GM19397 (cell line): ENCODE data around the gene TMEM51.

Experiments used
- ATAC-seq: cut with Tn5 transposase; IDR thresholded peaks from one replicate; pipeline ENCODE4 v1.9.1; 2021; ENCODE audit warnings: mild to moderate bottlenecking, moderate library complexity; ENCODE audit not compliant: unreplicated experiment

The TMEM51 gene

DNA sequence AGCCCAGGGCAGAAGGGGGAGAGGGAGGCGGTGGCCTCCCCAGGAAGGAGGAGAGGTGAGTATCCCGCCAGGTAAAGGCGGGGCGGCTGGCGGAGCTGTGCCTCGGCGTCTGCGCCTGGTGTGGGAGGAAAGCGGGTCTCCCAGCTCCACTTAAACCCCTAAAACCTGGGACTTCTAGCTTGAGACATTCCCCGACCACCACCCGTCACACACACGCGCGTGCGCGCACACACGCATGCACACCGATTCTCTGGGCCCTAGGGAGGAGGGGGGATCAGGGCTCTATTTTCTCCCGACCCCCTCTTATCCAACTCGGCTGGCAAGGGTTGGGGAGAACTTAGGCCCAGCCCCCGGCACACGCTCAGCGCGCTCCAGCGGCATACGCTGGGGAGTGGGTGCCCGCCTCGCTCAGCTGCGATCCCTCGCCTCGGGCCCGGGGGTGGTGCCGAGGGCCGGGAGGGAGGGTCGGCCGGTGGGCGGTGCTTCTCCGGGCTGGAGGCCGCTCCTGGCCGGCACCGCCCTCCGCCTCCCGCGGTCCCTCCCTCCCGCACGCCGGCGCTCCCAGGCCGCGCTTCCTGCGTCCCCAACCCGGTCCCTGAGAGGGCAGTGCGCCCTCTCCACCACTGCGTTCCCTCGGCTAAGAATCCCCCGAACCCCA lies at the start of gene TMEM51:
Gene TMEM51, plus strand, starts transcription at position 564 of the 658 bp plus-strand sequence. CDS start 61,341 bp downstream, outside the sequence.
- ATAC-seq, result no peak

DNA sequence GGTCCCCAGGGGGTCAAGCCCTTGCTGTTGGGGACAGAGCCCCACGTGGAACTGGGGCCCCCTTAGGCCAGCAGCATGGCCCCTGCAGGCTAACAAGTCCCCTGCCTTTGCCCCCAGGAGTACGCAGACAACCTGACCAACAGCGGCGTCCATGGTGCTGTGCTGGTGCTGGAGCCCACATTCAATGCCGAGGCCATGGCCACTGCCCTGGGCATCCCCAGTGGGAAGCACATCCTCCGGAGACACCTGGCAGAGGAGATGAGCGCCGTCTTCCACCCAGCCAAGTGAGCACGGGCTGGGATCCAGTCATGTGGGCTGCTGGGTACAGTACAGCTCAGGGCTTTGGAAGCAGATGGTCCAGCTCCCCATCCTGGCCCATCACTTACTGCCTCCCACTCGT lies 49.6 kb upstream of the TMEM51 start:
- no peak for ATAC-seq

DNA sequence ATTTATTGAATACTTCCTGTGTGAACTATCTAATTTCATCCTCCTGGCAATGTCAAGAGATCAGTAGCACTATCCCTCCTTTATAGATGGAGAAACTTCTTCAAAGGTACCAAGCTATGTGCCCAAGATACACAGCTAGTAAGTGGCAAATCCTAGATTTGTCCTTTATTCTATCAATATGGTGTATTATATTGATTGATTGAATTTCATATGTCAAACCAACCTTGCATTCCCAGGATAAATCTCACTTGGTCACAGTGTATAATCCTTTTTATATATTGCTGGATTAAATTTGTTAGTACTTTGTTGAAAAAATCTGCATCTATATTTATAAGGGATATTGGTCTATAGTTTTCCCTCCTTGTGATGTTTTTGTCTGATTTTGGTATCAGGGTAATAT lies 48.8 kb upstream of the TMEM51 start:
- no peak for ATAC-seq

DNA sequence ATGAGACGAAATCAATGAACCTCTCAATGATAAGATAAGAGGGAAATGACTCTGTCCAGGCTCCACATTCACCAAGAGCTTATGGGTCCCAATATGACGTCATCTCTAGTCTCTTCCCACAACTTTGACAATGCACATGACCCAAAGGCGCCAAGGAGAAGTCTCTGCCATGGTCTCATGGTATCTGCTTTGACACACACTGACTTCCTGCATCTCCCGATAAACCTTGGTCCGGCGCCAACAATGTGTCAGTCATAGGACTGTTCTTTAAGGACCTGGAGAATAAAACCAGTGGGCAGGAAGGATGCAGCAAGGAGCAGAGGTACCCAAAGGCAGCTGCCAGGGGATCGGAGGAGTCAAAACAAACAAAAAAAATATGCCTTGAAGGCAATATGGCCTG lies 46.9 kb upstream of the TMEM51 start:
- ATAC-seq, result no peak

- no peak for ATAC-seq
These were observed 46.4 kb upstream of the TMEM51 start for GRCh38 chr1:15107058-15107687.

GRCh38 chr1:15107911-15108310 lies 45.6 kb upstream of the TMEM51 start:
- ATAC-seq, result no peak

DNA sequence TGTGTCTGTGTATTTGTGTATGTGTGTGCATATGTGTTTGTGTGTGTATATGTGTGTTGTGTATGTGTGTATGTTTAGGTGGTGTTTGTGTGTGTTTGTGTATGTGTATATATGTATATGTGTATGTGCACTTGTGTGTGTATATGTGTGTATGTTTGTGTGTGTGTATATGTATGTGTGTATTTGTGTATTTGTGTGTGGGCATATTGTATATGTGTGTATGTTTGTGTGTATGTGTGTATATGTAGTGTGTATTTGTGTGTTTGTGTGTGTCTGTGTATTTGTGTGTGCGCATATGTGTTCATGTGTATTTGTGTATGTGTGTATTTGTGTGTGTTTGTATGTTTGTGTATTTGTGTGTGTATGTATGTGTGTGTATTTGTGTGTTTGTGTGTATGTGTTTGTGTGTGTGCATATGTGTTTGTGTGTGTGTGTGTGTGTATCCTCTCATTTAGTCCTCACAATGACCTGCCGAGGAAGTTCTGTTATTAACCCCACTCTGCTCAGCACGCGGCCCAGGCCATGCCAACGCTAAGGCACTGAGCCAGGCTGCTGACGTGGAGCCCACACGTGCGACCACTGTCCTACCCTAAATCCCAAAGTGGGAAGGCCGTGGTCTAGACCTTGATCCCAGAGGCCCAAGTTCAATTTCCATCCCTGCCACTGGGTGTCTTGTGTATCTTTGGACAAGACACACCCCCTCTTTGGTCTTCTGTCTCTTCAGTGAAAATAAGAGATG lies 43.2 kb upstream of the TMEM51 start:
- ATAC-seq, result no peak

GRCh38 chr1:15110867-15111230 lies 42.7 kb upstream of the TMEM51 start:
- ATAC-seq, result no peak

GRCh38 chr1:15113146-15113545 lies 40.4 kb upstream of the TMEM51 start:
- ATAC-seq, result no peak

- ATAC-seq, result no peak
These were observed 38.7 kb upstream of the TMEM51 start for GRCh38 chr1:15114884-15115283.

- no peak for ATAC-seq
These were observed 37.8 kb upstream of the TMEM51 start for GRCh38 chr1:15115542-15116330.

- ATAC-seq, result no peak
These were observed 36.6 kb upstream of the TMEM51 start for GRCh38 chr1:15116966-15117365.

- ATAC-seq, result no peak
These were observed 35.7 kb upstream of the TMEM51 start for GRCh38 chr1:15117671-15118325.

- ATAC-seq, result no peak
These were observed 35.0 kb upstream of the TMEM51 start for GRCh38 chr1:15118579-15118978.

- ATAC-seq, result no peak
These were observed 33.1 kb upstream of the TMEM51 start for GRCh38 chr1:15120251-15120945.

DNA sequence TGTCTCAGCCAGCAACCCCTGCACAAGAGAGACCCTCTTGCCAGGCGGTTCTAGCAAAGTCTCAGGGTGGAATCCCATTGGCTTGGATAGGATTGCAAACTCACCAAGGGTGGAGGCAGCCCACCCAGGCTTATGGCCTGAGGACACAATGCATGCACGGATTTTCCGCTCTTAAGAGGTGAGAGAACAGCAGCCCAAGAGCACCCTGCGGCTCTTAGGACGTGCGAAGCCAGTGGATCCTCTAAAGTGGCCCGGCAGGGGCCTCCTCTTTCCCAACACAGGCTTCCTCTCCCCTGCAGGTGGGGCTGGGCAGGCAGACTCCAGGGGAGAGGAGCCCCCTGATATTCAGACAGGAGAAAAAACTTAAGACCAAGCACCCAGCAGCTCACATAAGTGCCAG lies 31.2 kb upstream of the TMEM51 start:
- no peak for ATAC-seq

- ATAC-seq, result no peak
These were observed 30.3 kb upstream of the TMEM51 start for GRCh38 chr1:15123270-15123669.

- no peak for ATAC-seq
These were observed 29.6 kb upstream of the TMEM51 start for GRCh38 chr1:15123925-15124324.

DNA sequence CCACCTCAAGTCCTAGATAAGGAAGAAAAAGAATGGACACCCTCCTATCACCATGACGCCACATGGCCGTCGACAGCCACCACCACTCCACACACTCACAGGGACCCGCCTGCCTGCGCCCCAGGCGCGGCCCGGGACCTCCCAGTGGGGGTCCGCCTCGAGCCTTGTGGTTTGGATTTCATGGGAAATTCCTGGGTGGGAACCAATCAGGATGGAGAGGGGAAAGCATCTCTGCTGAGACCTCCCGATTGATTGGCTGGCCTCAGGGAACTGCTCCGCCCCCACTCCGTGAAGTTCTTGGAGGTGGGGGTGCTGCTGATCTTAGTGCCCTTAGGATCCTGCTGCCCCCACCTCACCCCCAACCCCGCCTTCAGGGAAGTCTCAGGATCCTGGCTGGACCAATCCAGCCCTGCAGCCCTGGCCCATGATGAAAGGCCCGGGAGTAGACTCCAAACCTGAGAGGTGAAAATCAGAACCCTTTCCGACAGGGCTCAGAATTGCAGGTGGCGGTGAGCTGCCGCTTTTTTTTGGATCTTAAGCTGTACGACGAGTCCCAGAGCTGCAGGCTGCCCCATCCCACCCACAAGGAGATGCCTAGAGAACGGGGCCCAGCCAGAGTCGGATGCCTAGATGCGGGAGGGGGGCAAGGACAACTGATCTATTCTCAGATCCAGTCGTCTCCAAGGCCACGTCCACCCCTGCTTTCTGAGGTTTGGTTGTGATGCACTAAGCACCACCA lies 29.0 kb upstream of the TMEM51 start:
- no peak for ATAC-seq
